DOHH2 (cell line): ENCODE data around the gene KIF26B.

ENCODE experiments used
- EZH2phosphoT487 ChIP-seq: fragments of 200-600 bp; sonication (generic); IDR thresholded peaks from 2 replicates; pipeline ENCODE4 v1.6.1; 2017; ENCODE audit warnings: borderline replicate concordance, mild to moderate bottlenecking, antibody characterized with exemption, low read length, moderate library complexity, mixed read lengths
- TF ChIP-seq, protein P1 (sequence below): fragments of 200-600 bp; sonication (generic); IDR thresholded peaks from one replicate; pipeline ENCODE4 v1.5.1; 2014; ENCODE audit warnings: antibody characterized with exemption, mild to moderate bottlenecking, low read depth, low read length; ENCODE audit not compliant: poor library complexity, severe bottlenecking

GRCh38 chr1:245313576-245313975 is 158.8 kb downstream of the KIF26B start:
- TF ChIP-seq, protein P1, sequence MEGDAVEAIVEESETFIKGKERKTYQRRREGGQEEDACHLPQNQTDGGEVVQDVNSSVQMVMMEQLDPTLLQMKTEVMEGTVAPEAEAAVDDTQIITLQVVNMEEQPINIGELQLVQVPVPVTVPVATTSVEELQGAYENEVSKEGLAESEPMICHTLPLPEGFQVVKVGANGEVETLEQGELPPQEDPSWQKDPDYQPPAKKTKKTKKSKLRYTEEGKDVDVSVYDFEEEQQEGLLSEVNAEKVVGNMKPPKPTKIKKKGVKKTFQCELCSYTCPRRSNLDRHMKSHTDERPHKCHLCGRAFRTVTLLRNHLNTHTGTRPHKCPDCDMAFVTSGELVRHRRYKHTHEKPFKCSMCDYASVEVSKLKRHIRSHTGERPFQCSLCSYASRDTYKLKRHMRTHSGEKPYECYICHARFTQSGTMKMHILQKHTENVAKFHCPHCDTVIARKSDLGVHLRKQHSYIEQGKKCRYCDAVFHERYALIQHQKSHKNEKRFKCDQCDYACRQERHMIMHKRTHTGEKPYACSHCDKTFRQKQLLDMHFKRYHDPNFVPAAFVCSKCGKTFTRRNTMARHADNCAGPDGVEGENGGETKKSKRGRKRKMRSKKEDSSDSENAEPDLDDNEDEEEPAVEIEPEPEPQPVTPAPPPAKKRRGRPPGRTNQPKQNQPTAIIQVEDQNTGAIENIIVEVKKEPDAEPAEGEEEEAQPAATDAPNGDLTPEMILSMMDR, result no peak
- TF ChIP-seq EZH2phosphoT487, result no peak
